G401 (cell line): ENCODE results near the gene LCE3E. TPM values are rescaled to one million over a fixed set of nuclear protein-coding genes. Genes with fewer than 3 reads are reported as not detected.
"Not testable (repeated sequence)": the region's sequence is repeated elsewhere in the genome, so short reads cannot be mapped to it uniquely, and the experiment has no call there.

Experiments
- DNase-seq: peaks from one replicate; pipeline ENCODE4 v3.0.0-alpha.2; 2015; ENCODE audit warnings: low spot score
- in situ Hi-C: cut with HindIII; loops from 2 replicates; pipeline ENCODE4 v1.10.0; 2016; ENCODE audit warnings: low sequenced_read_pairs, mixed read lengths
- total RNA-seq: library from RNA; depleted of rRNA; stranded (reverse); fragments of >200 nt; shearing (Covaris generic); gene quantifications from 2 replicates; pipeline ENCODE4 v1.2.3, GENCODE V29; 2014; rRNA removed

The LCE3E gene, protein sequence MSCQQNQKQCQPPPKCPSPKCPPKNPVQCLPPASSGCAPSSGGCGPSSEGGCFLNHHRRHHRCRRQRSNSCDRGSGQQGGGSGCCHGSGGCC
- not detected in 2 replicates for total RNA-seq

DNA sequence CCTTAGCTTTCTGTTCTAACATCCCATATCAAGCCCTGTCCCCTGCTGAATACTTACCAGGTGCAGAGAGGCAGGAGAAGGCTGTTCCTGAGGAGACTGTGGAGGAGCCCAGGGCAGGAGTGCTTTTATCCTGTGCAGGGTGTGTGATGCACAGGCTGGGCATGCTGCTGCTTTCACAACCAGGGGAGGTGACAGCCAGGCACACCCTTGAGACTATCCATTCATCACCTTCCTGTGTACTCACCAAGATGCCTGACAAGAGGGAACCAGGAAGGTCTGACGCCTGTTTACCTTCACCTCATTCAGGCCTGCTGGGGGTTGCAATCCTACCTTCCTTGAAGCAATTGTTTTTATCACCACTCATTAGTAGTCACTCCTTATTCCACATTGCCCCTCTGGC lies at the start of gene LCE3E:
TSS of gene LCE3E (minus strand) at position 100 of the 400 bp plus-strand sequence. CDS start 572 bp downstream, outside the sequence.
- DNase-seq: no peak

DNA sequence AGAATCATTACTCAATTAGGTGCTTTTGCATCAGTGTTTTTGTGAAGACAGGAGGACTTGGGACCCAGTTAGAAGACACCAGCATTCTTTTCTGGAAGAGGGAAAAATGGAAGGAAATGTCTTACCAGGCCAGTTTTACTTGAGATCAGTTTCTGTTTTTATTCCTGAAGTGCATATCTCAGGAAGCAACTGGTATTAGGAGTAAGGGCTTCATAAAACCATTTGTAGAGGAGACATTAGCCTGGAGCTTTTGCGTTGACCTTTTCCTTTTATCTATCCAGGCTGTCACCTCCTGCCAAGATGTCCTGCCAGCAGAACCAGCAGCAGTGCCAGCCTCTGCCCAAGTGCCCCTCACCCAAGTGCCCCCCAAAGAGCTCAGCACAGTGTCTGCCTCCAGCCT lies 46.9 kb upstream of the LCE3E start, which contains the start of gene LCE3B:
TSS of gene LCE3B (plus strand) at position 301 of the 400 bp plus-strand sequence. CDS start at position 301, 0 bp downstream.
- no peak for DNase-seq
- in situ Hi-C loops: no loop called here

More for the DNA sequence above, at the start of gene LCE3E:
- in situ Hi-C loops: no loop called here

DNA sequence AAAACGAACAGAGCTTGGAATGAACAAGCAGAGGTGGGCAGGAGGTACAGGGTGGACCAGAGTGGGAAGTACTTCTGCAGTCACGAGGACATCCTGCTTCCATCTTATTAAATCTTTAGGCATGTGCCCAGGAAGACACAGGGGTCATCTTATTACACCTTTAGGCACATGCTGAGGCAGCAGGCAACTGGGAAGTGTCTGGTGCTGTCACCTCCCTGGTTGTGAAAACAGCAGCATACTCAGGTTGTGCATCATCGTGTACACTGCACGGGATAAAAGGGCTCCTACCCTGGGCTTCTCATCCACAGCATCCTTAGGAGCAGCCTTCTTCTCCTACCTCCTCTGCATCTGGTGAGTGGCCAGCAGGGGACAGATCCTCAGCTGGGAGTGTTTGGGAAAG lies 33.4 kb upstream of the LCE3E start, which contains the start of gene LCE3C:
TSS of gene LCE3C (plus strand) at position 301 of the 400 bp plus-strand sequence. CDS start 498 bp downstream, outside the sequence.
- DNase-seq: no peak
- in situ Hi-C loops: no loop called here

DNA sequence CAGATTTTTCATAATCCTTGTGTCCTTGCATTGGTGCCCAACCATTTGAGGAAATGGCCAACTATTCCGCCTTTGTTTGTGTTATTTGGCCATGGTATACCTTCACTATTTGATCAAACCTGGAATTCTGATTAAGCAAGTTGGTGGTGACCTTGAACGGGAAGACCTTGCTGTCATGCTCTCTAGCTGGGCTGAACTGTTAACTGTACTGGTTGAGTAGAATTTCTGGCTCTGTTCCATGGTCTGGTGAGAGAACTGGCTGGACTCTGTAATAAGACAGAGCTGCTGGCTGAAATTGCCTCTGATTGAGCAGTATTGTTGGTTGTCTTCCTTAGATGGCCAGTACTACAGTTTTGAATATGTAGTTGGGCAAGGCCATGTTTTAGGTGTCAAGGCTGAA lies 30.4 kb upstream of the LCE3E start:
- in situ Hi-C loops: no loop called here

DNA sequence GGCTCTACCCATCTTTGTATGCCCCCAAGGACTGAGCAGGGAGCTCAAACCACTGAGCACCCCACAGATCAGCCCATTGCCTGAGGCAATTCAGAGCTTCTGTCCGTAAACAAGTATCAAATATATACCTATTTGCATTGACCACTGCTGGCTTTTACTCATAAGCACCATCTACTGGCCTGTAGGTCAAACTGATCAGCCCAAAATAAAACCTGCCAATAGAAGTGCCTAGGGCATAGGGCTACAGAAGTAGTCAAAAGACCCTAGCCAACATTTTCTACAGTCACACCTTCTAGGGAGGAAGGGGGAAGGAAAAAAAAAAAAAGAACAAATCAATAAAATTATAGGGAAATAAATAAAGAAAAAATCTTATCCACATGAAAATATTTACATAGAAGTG lies 19.0 kb upstream of the LCE3E start:
- in situ Hi-C loops: no loop called here
- no peak for DNase-seq

More for the DNA sequence above, 30.4 kb upstream of the LCE3E start:
- no peak for DNase-seq

DNA sequence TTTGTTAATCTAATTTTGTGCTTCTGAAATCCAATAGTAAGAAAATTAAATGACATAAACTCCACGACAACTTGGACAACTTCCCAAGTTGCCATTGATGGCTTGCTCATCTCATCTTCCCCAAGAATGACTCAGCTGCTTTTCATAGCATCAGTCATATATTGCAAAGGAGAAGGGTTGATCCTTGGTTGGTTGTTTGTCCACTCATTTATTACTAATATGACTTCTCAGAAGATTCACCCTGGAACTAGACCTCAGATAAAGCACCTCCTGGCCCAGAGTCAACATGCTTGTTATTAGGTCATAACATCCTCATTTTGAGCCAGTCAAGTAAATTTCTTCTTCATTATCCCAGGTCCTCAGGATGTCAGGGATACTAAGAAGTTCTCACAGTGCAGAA lies 16.1 kb upstream of the LCE3E start:
- no peak for DNase-seq
- in situ Hi-C loops: no loop called here

DNA sequence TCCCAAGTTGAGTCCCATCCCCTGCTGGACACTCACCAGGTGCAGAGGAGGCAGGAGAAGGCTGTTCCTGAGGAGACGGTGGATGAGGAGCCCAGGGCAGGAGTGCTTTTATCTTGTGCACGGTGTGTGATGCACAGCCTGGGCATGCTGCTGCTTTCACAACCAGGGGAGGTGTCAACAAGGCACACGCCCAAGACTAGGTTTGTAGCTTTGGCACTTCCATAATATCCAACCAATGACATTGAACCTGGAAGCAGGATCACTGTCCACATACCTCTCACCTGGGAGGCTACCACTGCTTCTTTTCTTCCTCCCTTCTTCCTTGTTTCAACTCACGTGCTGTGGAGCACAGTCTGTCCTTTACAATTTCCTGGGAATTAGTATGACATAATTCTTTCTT lies 13.9 kb upstream of the LCE3E start, which contains the start of gene LCE3D:
TSS of gene LCE3D (minus strand) at position 84 of the 400 bp plus-strand sequence. CDS start 580 bp downstream, outside the sequence.
- no peak for DNase-seq
- in situ Hi-C loops: no loop called here

DNA sequence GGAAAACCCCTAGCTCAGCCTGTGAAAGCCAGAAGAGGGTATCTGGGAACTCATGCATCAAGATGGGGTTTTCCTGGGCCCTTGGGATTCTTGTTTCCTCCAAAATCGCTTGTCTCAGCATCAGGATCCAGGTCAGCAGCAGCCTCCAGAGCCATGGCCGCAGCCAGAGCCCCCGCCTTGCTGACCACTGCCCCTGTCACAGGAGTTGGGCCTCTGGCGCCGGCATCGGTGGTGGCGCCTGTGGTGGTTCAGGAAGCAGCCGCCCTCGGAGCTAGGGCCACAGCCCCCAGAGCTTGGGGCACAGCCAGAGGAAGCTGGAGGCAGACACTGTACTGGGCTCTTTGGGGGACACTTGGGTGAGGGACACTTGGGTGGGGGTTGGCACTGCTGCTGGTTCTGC lies 12.9 kb upstream of the LCE3E start:
- DNase-seq, in situ Hi-C loops: not testable (repeated sequence)

DNA sequence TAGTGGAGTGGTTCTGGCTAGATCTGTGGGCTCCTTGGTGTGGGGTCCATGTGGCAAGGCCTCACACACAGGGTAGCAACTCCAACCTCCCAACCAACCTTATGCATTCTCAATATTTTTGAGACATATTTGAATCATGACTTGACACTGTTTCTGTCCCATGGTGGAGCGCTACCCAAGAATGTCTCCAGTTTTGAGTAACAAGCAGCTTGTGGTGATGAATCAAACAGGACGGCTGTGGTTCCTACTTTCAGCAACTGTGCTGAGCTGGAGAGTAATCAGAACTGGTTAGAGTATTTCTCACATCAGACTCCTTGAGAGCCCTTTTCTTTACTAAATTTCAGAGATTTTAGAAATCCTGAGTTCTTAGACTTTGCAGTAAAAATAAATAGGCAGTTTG lies 10.6 kb upstream of the LCE3E start:
- DNase-seq: no peak
- in situ Hi-C loops: no loop called here

DNA sequence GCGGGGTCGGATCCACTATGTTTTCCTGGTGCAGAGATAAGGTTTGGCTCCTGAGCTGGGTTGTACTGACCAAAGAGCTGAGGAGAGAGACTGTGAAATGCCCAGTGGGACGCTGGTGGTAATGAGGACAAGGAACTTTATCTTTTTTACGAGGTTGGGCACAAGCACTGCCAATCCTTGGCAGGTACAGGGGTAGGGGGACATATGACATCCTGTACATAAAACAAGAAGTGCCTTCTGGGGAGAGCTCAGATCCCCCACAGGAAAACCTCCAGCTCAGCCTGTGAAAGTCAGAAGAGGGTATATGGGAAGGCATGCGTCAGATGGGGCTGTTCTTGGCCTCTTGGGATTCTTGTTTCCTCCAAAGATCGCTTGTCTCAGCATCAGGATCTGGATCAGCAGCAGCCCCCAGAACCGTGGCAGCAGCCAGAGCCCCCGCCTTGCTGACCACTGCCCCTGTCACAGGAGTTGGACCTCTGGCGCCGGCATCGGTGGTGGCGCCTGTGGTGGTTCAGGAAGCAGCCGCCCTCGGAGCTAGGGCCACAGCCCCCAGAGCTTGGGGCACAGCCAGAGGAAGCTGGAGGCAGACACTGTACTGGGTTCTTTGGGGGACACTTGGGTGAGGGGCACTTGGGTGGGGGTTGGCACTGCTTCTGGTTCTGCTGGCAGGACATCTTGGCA lies 905 bp downstream of the LCE3E start:
- in situ Hi-C loops: no loop called here
- DNase-seq: no peak

DNA sequence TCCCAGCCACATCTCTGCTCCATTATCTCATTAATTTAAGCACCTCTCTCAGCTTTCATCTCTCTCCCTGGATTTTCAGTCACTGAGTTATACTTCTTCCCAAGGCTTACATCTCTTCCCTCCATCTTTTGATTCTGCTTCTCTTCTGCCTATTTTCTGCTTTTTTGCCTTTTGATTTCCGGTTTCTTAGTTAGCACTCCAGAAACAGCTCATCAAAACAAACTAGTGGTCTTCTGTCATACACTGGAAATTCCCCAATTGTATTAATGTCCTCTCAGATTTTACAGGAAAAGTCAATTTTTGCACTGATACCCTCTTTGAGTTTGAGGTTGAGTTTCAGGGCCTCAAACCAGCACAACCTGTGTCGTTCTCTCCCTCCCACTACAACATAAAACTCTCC lies 1.5 kb downstream of the LCE3E start:
- in situ Hi-C loops: no loop called here
- DNase-seq: no peak

DNA sequence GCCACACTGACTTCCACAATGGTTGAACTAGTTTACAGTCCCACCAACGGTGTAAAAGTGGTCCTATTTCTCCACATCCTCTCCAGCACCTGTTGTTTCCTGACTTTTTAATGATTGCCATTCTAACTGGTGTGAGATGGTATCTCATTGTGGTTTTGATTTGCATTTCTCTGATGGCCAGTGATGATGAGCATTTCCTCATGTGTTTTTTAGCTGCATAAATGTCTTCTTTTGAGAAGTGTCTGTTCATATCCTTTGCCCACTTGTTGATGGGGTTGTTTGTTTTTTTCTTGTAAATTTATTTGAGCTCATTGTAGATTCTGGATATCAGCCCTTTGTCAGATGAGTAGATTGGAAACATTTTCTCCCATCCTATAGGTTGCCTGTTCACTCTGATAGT lies 18.2 kb downstream of the LCE3E start:
- DNase-seq, in situ Hi-C loops: not testable (repeated sequence)

DNA sequence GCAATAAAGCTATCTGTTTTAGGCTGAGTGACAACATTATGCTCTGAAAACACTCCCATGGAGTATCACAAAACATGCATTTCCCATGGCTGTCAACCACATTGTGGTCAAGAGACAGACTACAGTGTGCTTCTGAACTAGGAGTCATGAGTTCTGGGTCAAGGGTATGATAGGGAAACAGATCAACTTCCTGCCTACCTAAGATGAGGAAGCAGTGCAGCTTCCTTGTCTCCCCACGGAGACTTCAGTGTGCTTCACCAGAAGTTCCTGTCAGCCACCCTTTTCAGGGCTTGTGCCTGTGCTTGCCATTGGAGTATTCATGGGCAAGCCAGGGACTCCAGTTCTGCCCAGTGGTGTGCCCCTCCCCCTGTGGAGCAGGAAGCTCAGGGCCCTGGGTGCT lies 19.9 kb downstream of the LCE3E start:
- DNase-seq: no peak
- in situ Hi-C loops: no loop called here

DNA sequence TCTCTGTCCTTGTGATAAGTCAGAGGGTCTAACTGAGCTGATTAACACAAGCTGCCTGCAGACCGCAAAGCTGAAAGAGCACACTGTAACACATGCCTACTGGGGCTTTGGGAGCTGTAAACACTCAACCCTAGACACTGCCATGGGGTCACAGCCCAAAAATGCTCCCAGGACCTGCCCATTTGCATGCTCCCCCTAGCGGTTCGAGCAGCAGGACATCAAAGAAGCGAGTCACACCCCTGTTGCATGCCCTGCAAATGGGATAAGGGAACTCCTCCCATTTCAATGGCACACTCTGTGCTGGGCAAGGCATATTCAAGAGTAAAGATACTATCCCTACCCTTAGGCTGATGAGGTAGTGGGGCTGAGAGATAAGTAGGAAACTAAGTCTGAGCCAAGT lies 22.8 kb downstream of the LCE3E start:
- DNase-seq: no peak
- in situ Hi-C loops: no loop called here

DNA sequence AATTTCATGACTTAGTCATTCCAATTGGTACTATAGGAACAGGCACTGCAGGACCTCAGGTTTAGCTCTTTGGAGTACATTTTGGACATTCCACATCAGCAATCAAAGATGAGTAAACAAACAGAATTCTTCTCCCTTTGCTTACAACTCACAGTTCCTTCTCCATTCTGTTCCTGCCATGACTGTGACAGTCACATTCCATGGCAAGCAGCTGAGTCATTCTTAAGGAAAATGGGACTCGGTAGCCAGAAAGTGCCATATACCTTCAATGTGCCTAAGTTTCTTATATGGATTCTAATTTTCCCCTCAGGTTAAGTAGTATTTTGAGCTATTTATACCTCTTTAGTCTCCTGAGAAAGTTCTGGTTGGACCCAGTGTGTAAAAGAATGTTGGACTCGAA lies 26.7 kb downstream of the LCE3E start:
- in situ Hi-C loops: no loop called here
- no peak for DNase-seq

DNA sequence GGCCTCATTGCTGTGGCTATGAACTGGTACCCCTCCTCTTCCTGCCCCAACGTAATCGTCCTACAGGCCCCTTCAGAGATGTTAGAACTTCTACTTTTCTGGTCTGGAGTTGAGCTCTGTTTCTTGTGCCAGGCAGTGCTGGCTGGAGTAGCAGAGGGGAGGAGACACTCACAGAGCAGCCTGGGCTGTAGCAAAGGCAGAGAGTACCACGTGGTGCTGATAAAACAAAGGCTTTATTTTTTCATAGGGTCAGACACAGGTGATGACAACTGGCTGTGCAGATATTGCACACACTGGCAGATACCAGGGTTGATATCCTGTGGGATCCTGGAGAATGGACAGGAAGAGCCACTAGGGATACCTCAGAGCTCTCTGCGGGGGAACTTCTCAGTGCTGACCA lies 29.1 kb downstream of the LCE3E start:
- in situ Hi-C loops: no loop called here
- DNase-seq: no peak

DNA sequence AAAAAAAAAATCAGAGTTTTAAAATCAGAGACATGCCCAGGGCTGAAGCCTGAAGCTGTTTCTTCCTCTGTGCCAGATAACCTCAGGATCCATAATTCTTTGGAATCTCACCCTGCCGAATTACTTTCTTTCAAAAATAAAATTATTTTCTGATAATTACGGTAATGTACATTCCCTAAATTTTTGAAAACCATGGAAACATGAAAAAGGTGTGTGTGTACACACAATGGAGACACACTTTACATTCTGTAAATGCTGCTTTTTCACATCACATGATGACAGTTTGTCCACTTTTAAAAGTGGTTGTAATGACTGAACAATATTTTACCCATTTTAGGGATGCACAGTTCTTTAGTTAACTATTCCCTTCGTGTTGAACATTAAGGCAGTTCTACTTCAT lies 30.8 kb downstream of the LCE3E start:
- DNase-seq: no peak
- in situ Hi-C loops: no loop called here

DNA sequence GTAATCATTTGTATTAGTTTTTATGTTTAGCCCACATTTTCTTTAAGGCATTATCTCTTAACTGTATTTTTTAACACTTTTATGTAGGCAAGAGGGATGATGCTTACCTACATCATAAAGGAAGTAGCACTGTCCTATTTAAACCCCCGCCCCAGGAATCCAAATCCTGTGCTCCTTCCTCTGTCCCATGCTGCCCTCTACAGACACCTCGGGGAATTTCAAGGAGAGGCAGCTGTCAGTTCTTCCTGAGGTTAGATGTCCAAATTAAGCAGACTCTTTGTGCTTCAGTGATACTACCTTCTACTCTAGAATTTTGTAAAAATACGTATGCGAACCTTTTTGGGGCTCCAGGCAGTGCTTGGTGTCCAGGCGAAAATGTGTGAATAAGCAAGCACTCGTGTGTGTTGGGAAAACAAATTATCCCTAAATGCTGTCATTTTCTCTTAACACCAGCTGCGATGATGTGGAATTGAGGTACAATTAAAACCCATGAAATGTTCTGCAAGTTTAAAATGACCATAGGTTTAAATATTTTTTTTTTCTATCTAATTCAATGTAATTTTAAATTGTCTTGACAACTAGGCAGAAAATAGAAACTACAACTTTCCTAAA lies 33.1 kb downstream of the LCE3E start:
- in situ Hi-C loops: no loop called here
- DNase-seq: peak; percentile 10

DNA sequence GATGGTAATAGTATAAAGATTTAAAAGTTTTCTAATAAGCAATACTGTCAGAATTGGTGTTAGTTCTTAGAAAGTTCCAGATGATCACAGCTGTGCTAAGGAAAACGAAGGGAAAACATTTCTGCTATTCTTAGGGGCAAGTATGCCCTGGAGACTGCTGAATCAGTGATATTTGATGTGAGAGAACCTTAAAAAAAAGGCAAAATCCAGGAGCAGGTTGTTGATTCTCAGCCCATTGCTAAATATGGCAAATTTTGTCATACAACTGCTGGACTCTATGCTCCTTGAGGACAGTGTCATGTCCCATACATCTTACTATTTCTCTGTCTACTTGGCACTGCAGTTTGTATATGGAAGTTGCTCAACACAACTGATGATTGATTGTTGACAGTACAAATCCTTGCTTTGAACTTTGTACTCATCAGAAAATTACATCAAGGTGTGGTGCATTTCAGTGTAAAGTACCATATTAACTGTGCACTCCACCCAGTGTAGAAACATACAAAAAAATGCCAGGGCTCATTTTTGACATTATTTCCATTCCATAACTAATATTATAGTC lies 41.4 kb downstream of the LCE3E start:
- no peak for DNase-seq
- in situ Hi-C loops: no loop called here

DNA sequence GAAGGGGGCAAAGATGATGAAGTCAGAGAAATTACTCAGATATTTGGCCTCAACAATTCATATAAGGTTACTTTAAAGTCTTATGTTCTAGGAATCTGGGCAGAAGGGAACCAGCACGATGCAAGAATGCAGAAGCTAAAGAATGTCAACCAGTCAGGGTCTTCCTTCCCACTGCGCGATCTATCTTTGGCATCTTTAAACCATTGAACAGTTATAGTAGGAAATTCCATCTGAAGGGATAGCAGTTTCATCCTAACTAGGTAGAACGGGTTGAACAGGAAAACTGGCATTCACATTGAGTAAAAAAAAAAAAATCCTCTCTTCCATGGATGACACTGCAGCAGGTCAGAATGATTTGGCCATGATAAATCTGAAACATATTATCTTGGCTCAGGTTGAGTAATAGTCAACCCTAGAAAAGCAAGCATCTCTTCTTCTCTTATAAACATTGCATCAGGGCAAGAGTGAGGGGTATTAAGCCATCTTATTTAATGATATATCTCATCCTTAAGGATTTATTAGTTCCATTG lies 46.0 kb downstream of the LCE3E start:
- no peak for DNase-seq
- in situ Hi-C loops: no loop called here
